GM19324 (cell line): ENCODE results near the gene TSFM.

ENCODE experiments used
- ATAC-seq: cut with Tn5 transposase; IDR thresholded peaks from one replicate; pipeline ENCODE4 v1.9.1; 2021; ENCODE audit warnings: mild to moderate bottlenecking, moderate library complexity; ENCODE audit not compliant: unreplicated experiment, low FRiP score

Gene TSFM

GRCh38 chr12:57782608-57783465 lies at the start of gene TSFM:
Gene TSFM, plus strand, starts transcription at chr12:57782787. Its CDS starts 15 bp downstream, at chr12:57782802.
- ATAC-seq: peak; percentile 92

- no peak for ATAC-seq
Observed at GRCh38 chr12:57733928-57734327, 48.7 kb upstream of the TSFM start.

- no peak for ATAC-seq
Observed at GRCh38 chr12:57734591-57734990, 48.0 kb upstream of the TSFM start.

GRCh38 chr12:57735198-57735855 lies 47.3 kb upstream of the TSFM start:
- ATAC-seq: no peak

- ATAC-seq: no peak
Observed at GRCh38 chr12:57735952-57736740, 46.4 kb upstream of the TSFM start.

- no peak for ATAC-seq
Observed at GRCh38 chr12:57736741-57737466, 45.7 kb upstream of the TSFM start.

GRCh38 chr12:57737467-57738460 lies 44.8 kb upstream of the TSFM start:
- no peak for ATAC-seq

- ATAC-seq: no peak
Observed at GRCh38 chr12:57738661-57739237, 43.8 kb upstream of the TSFM start, which contains the start of gene AGAP2. Gene AGAP2, minus strand, starts transcription at chr12:57738742. Its CDS starts 496 bp downstream, at chr12:57738246.

GRCh38 chr12:57739387-57739786 lies 43.2 kb upstream of the TSFM start:
- no peak for ATAC-seq

- no peak for ATAC-seq
Observed at GRCh38 chr12:57739914-57740538, 42.6 kb upstream of the TSFM start.

GRCh38 chr12:57740656-57741412 lies 41.8 kb upstream of the TSFM start:
- ATAC-seq: no peak

GRCh38 chr12:57741413-57741789 lies 41.2 kb upstream of the TSFM start:
- ATAC-seq: no peak

GRCh38 chr12:57741844-57742738 lies 40.5 kb upstream of the TSFM start:
- peak; percentile 61 for ATAC-seq

GRCh38 chr12:57743769-57744168 lies 38.8 kb upstream of the TSFM start:
- no peak for ATAC-seq

GRCh38 chr12:57744194-57744776 lies 38.3 kb upstream of the TSFM start:
- peak; percentile 33 for ATAC-seq

- peak; percentile 82 for ATAC-seq
Observed at GRCh38 chr12:57744777-57745484, 37.7 kb upstream of the TSFM start, which contains the start of gene TSPAN31. Gene TSPAN31, plus strand, starts transcription at chr12:57745039. Its CDS starts 116 bp downstream, at chr12:57745155.
